ENCODE data around the gene LNPEP. TPM values are rescaled to one million over a fixed set of nuclear protein-coding genes. Genes with fewer than 3 reads are reported as not detected.

The LNPEP gene
- total RNA-seq, 1 donor from 2014 or later, result 33.9 TPM

GRCh38 chr5:96993760-96994159 is 57.9 kb downstream of the LNPEP start:
- DNase-seq (ENCODE audit: extremely low spot score in 2 of 2), result no peak
- Histone ChIP-seq H3K4me1 (no peaks in the 10 kb centered on the region), H3K27ac (no peak overlapping the region), H3K36me3 (peaks cover 0 to 5% of the 10 kb centered on the region in 2 donors), H3K4me3 (no peak overlapping the region), H3K9me3 (no peaks in the 10 kb centered on the region), H3K27me3 (no peaks in the 10 kb centered on the region)
- TF ChIP-seq CTCF (IDR thresholded peaks at IDR 0.05) (no peak), POLR2A (IDR thresholded peaks at IDR 0.05) (no peak), POLR2AphosphoS5 (IDR thresholded peaks at IDR 0.05; ENCODE audit: insufficient read depth in 1 of 2, low read depth in 1 of 2) (no peak)
- intact Hi-C loops (cut with DNase I), result no loop called here

GRCh38 chr5:96994493-96994892 is 58.6 kb downstream of the LNPEP start:
- intact Hi-C loops (cut with DNase I), result no loop called here
- peaks cover 0 to 5% of the 10 kb centered on the region in 2 donors for H3K36me3 ChIP-seq

GRCh38 chr5:96995419-96995818 is 59.5 kb downstream of the LNPEP start:
- H3K27me3 ChIP-seq, result no peaks in the 10 kb centered on the region
- no peaks in the 10 kb centered on the region for H3K9me3 ChIP-seq
- no peaks in the 10 kb centered on the region for H3K4me1 ChIP-seq
- no peak for DNase-seq (ENCODE audit: extremely low spot score in 2 of 2)
- H3K4me3 ChIP-seq, result no peak overlapping the region
- no peak overlapping the region for H3K27ac ChIP-seq
- intact Hi-C loops (cut with DNase I), result no loop called here
- TF ChIP-seq POLR2AphosphoS5 (IDR thresholded peaks at IDR 0.05; ENCODE audit: insufficient read depth in 1 of 2, low read depth in 1 of 2) (no peak), POLR2A (IDR thresholded peaks at IDR 0.05) (no peak), CTCF (IDR thresholded peaks at IDR 0.05) (no peak)
- H3K36me3 ChIP-seq, result peaks cover 0 to 2% of the 10 kb centered on the region in 2 donors

More at GRCh38 chr5:96994493-96994892, 58.6 kb downstream of the LNPEP start:
- no peak for DNase-seq (ENCODE audit: extremely low spot score in 2 of 2)
- Histone ChIP-seq H3K4me1 (no peaks in the 10 kb centered on the region), H3K27ac (no peak overlapping the region), H3K9me3 (no peaks in the 10 kb centered on the region), H3K27me3 (no peaks in the 10 kb centered on the region), H3K4me3 (no peak overlapping the region)
- TF ChIP-seq CTCF (IDR thresholded peaks at IDR 0.05) (no peak), POLR2A (IDR thresholded peaks at IDR 0.05) (no peak), POLR2AphosphoS5 (IDR thresholded peaks at IDR 0.05; ENCODE audit: insufficient read depth in 1 of 2, low read depth in 1 of 2) (no peak)

- TF ChIP-seq CTCF (IDR thresholded peaks at IDR 0.05) (no peak), POLR2A (IDR thresholded peaks at IDR 0.05) (no peak), POLR2AphosphoS5 (IDR thresholded peaks at IDR 0.05; ENCODE audit: insufficient read depth in 1 of 2, low read depth in 1 of 2) (no peak)
- H3K36me3 ChIP-seq, result no peaks in the 10 kb centered on the region
- H3K4me3 ChIP-seq, result no peak overlapping the region
- no peak for DNase-seq (ENCODE audit: extremely low spot score in 2 of 2)
- intact Hi-C loops (cut with DNase I), result no loop called here
- no peaks in the 10 kb centered on the region for H3K27me3 ChIP-seq
- no peak overlapping the region for H3K27ac ChIP-seq
- H3K9me3 ChIP-seq, result no peaks in the 10 kb centered on the region
- no peaks in the 10 kb centered on the region for H3K4me1 ChIP-seq
Measured at GRCh38 chr5:96997265-96997859, 61.5 kb downstream of the LNPEP start.

- Histone ChIP-seq H3K4me3 (no peak overlapping the region), H3K27ac (no peak overlapping the region), H3K27me3 (no peaks in the 10 kb centered on the region), H3K4me1 (no peaks in the 10 kb centered on the region), H3K9me3 (no peaks in the 10 kb centered on the region), H3K36me3 (no peaks in the 10 kb centered on the region)
- intact Hi-C loops (cut with DNase I), result no loop called here
- no peak for DNase-seq (ENCODE audit: extremely low spot score in 2 of 2)
- TF ChIP-seq POLR2AphosphoS5 (IDR thresholded peaks at IDR 0.05; ENCODE audit: insufficient read depth in 1 of 2, low read depth in 1 of 2) (no peak), CTCF (IDR thresholded peaks at IDR 0.05) (no peak), POLR2A (IDR thresholded peaks at IDR 0.05) (no peak)
Measured at GRCh38 chr5:96999856-97000255, 64.0 kb downstream of the LNPEP start.

All from vagina (tissue), 2 donors.